GM23338 (cell line): Measurements from ENCODE around the gene ATP2A3. TPM values are rescaled to one million over a fixed set of nuclear protein-coding genes. Genes with fewer than 3 reads are reported as not detected.

Source experiments
- ATAC-seq: fragments of 200-7000 bp; cut with Tn5 transposase; 3 replicates; pipeline ENCODE4 v1.9.1; 2020
- DNase-seq: peaks from one replicate; pipeline ENCODE4 v3.0.0-alpha.2; 2015; ENCODE audit warnings: low spot score
- H2AFZ ChIP-seq: fragments of 200-600 bp; sonication (generic); 2 replicates; pipeline ENCODE4 v1.8.0; 2016; ENCODE audit warnings: antibody characterized with exemption, mild to moderate bottlenecking, moderate library complexity
- H3F3A ChIP-seq: fragments of 200-600 bp; sonication (generic); replicated peaks from 2 replicates; pipeline ENCODE4 v1.8.0; 2017; ENCODE audit warnings: antibody characterized with exemption, mixed run types, low read depth
- H3K27ac ChIP-seq: fragments of 200-600 bp; sonication (generic); 2 replicates; pipeline ENCODE4 v1.6.1; 2016; ENCODE audit warnings: low read depth
- H3K27me3 ChIP-seq: fragments of 200-600 bp; sonication (generic); 2 replicates; pipeline ENCODE4 v1.8.0; 2016; ENCODE audit warnings: mild to moderate bottlenecking, mixed run types, moderate library complexity; ENCODE audit not compliant: insufficient read depth
- H3K36me3 ChIP-seq: fragments of 200-600 bp; sonication (generic); 2 replicates; pipeline ENCODE4 v1.8.0; 2016; ENCODE audit warnings: mild to moderate bottlenecking; ENCODE audit not compliant: insufficient read depth
- H3K4me1 ChIP-seq: fragments of 200-600 bp; sonication (generic); 2 replicates; pipeline ENCODE4 v1.8.0; 2016; ENCODE audit warnings: mild to moderate bottlenecking, moderate library complexity; ENCODE audit not compliant: insufficient read depth
- H3K4me2 ChIP-seq: fragments of 200-600 bp; sonication (generic); 2 replicates; pipeline ENCODE4 v1.7.1; 2017; ENCODE audit warnings: mixed run types
- H3K4me3 ChIP-seq: fragments of 200-600 bp; sonication (generic); 2 replicates; pipeline ENCODE4 v1.6.1; 2016; ENCODE audit warnings: mixed run types
- H3K79me2 ChIP-seq: fragments of 200-600 bp; sonication (generic); replicated peaks from 2 replicates; pipeline ENCODE4 v1.8.0; 2017; ENCODE audit warnings: mild to moderate bottlenecking; ENCODE audit not compliant: insufficient read depth
- H3K9me2 ChIP-seq: fragments of 200-600 bp; sonication (generic); 2 replicates; pipeline ENCODE4 v1.8.0; 2017; ENCODE audit not compliant: insufficient read depth
- H4K20me1 ChIP-seq: fragments of 200-600 bp; sonication (generic); replicated peaks from 2 replicates; pipeline ENCODE4 v1.8.0; 2017; ENCODE audit warnings: mild to moderate bottlenecking; ENCODE audit not compliant: insufficient read depth
- H3K27ac Mint-ChIP-seq: 2 replicates; pipeline ENCODE4 v1.8.0; 2020; ENCODE audit warnings: inconsistent platforms, mild to moderate bottlenecking, moderate library complexity, mixed read lengths
- H3K27me3 Mint-ChIP-seq: 3 replicates; pipeline ENCODE4 v1.8.0; 2022; ENCODE audit warnings: low read depth, mild to moderate bottlenecking, moderate library complexity, mixed read lengths, inconsistent platforms; ENCODE audit not compliant: insufficient read depth, poor library complexity
- H3K36me3 Mint-ChIP-seq: 3 replicates; pipeline ENCODE4 v1.8.0; 2021; ENCODE audit warnings: low read depth, mild to moderate bottlenecking, inconsistent platforms, moderate library complexity, mixed read lengths
- H3K4me1 Mint-ChIP-seq: 3 replicates; pipeline ENCODE4 v1.8.0; 2020; ENCODE audit warnings: mild to moderate bottlenecking, inconsistent platforms, mixed read lengths
- H3K4me3 Mint-ChIP-seq: 3 replicates; pipeline ENCODE4 v1.8.0; 2021; ENCODE audit warnings: moderate library complexity, mild to moderate bottlenecking, inconsistent platforms, mixed read lengths
- H3K9me3 Mint-ChIP-seq: 3 replicates; pipeline ENCODE4 v1.8.0; 2020; ENCODE audit warnings: moderate library complexity, mild to moderate bottlenecking, inconsistent platforms, mixed read lengths
- CREB1 ChIP-seq: fragments of 250-450 bp; sonication (Bioruptor Pico); IDR thresholded peaks from 2 replicates; pipeline ENCODE4 v1.5.0; 2020; ENCODE audit warnings: low read depth, mild to moderate bottlenecking, moderate library complexity
- ETS1 ChIP-seq: IDR thresholded peaks from 2 replicates; pipeline ENCODE4 v1.6.1; 2016; ENCODE audit warnings: antibody characterized with exemption
- EZH2 ChIP-seq: fragments of 200-600 bp; sonication (generic); IDR thresholded peaks from one replicate; pipeline ENCODE4 v1.8.0; 2017; ENCODE audit warnings: antibody characterized with exemption, mild to moderate bottlenecking, low read depth; ENCODE audit not compliant: unreplicated experiment
- EZH2phosphoT487 ChIP-seq: fragments of 200-600 bp; sonication (generic); IDR thresholded peaks from one replicate; pipeline ENCODE4 v1.8.1; 2018; ENCODE audit warnings: antibody characterized with exemption; ENCODE audit not compliant: unreplicated experiment
- JUNB ChIP-seq: IDR thresholded peaks from one replicate; pipeline ENCODE4 v1.6.1; 2016; ENCODE audit warnings: antibody characterized with exemption; ENCODE audit not compliant: unreplicated experiment
- NANOG ChIP-seq: IDR thresholded peaks from 2 replicates; pipeline ENCODE4 v1.6.1; 2016; ENCODE audit warnings: antibody characterized with exemption, borderline replicate concordance
- POLR2AphosphoS5 ChIP-seq: IDR thresholded peaks from 2 replicates; pipeline ENCODE4 v1.6.1; 2016; ENCODE audit warnings: antibody characterized with exemption, low read depth
- REST ChIP-seq: IDR thresholded peaks from one replicate; pipeline ENCODE4 v1.6.1; 2018; ENCODE audit warnings: antibody characterized with exemption; ENCODE audit not compliant: unreplicated experiment
- STAT1 ChIP-seq: IDR thresholded peaks from one replicate; pipeline ENCODE4 v1.6.1; 2016; ENCODE audit warnings: antibody characterized with exemption; ENCODE audit not compliant: unreplicated experiment
- ZNF114 ChIP-seq: fragments of 250-450 bp; sonication (Bioruptor Pico); IDR thresholded peaks from 2 replicates; pipeline ENCODE4 v1.5.0; 2020; ENCODE audit warnings: mild to moderate bottlenecking, moderate library complexity
- ZNF331 ChIP-seq: fragments of 250-450 bp; sonication (Bioruptor Pico); IDR thresholded peaks from 2 replicates; pipeline ENCODE4 v1.5.0; 2020; ENCODE audit warnings: low read depth, mild to moderate bottlenecking, moderate library complexity
- polyA plus RNA-seq: library from polyadenylated mRNA; unstranded; fragments of >200 nt; fragmentation: Nextera tagmentation; extraction: Ambion mirVana; gene quantifications from 2 replicates; pipeline ENCODE4 v1.2.1, GENCODE V29; 2016
- total RNA-seq: library from RNA; depleted of rRNA; stranded (reverse); fragments of >200 nt; shearing (Covaris generic); gene quantifications from 2 replicates; pipeline ENCODE4 v1.2.3, GENCODE V29; 2014
- TF ChIP-seq, protein P1 (sequence below), 2 experiments: fragments of 200-600 bp in 1 of 2; sonication (generic) in 1 of 2; conservative IDR thresholded peaks; 2 replicates each; pipeline versions ENCODE4 v1.5.1 to v1.6.1; 2016 to 2017; ENCODE audit warnings: antibody characterized with exemption in 2 of 2, low read depth in 2 of 2, mild to moderate bottlenecking in 2 of 2, moderate library complexity in 1 of 2

The ATP2A3 gene
- total and polyA plus RNA-seq, 2 experiments from 2014 or later: 9.6 to 35.2 TPM

DNA sequence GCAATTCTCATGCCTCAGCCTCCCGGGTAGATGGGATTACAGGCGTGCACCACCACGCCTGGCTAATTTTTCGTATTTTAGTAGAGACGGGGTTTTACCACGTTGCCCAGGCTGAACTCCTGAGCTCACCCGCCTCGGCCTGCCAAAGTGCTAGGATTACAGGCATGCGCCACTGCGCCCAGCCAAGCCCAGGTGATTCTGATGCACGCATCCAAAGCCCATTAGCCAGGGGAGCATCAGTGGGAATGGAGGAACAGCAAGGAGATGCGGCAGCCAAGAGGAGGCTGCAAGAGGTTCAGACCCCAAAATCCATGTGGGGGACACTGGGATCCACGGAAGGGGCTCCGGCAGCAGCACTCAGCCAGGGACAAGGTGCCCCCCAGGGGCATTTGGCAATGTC is 12.1 kb downstream of the ATP2A3 start:
- Histone ChIP-seq H4K20me1 (0 out of 2 replicates have a peak, but pooled peaks cover 3% of the 10 kb centered on the region), H3K4me1 (peaks cover 18% of the 10 kb centered on the region), H3K4me2 (no peak overlapping the region), H3K36me3 (no peaks in the 10 kb centered on the region), H3K9me2 (no peaks in the 10 kb centered on the region), H3K27me3 (no peaks in the 10 kb centered on the region), H3K27ac (no peak overlapping the region), H3F3A (peaks cover 9% of the 10 kb centered on the region; the same call in 1 of the 2 replicates), H3K79me2 (no peaks in the 10 kb centered on the region), H3K4me3 (no peak overlapping the region), H2AFZ (no peak overlapping the region)
- no peak overlapping the region for H3K27ac Mint-ChIP-seq
- DNase-seq: no peak
- H3K27me3 Mint-ChIP-seq: peaks cover 19% of the 10 kb centered on the region
- no peak overlapping the region for H3K4me3 Mint-ChIP-seq
- no peaks in the 10 kb centered on the region; the same call in 2 of the 3 replicates for H3K36me3 Mint-ChIP-seq
- TF ChIP-seq EZH2 (no peak), POLR2AphosphoS5 (no peak), EZH2phosphoT487 (no peak), JUNB (no peak), ZNF114 (CRISPR knock-in tag) (no peak), ETS1 (no peak), CREB1 (CRISPR knock-in tag) (no peak), ZNF331 (no peak), REST (no peak)
- TF ChIP-seq, protein P1, sequence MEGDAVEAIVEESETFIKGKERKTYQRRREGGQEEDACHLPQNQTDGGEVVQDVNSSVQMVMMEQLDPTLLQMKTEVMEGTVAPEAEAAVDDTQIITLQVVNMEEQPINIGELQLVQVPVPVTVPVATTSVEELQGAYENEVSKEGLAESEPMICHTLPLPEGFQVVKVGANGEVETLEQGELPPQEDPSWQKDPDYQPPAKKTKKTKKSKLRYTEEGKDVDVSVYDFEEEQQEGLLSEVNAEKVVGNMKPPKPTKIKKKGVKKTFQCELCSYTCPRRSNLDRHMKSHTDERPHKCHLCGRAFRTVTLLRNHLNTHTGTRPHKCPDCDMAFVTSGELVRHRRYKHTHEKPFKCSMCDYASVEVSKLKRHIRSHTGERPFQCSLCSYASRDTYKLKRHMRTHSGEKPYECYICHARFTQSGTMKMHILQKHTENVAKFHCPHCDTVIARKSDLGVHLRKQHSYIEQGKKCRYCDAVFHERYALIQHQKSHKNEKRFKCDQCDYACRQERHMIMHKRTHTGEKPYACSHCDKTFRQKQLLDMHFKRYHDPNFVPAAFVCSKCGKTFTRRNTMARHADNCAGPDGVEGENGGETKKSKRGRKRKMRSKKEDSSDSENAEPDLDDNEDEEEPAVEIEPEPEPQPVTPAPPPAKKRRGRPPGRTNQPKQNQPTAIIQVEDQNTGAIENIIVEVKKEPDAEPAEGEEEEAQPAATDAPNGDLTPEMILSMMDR (conservative IDR thresholded peaks at IDR 0.05; ENCODE audit: low read depth in 2 of 2): no peak
- peaks cover 25% of the 10 kb centered on the region for H3K4me1 Mint-ChIP-seq
- ATAC-seq: no peak
- no peaks in the 10 kb centered on the region for H3K9me3 Mint-ChIP-seq

GRCh38 chr17:3951420-3951819 is 12.8 kb downstream of the ATP2A3 start:
- no peaks in the 10 kb centered on the region for H3K36me3 ChIP-seq
- Mint-ChIP-seq H3K4me1 (peaks cover 18% of the 10 kb centered on the region), H3K36me3 (no peaks in the 10 kb centered on the region; the same call in 2 of the 3 replicates), H3K9me3 (no peaks in the 10 kb centered on the region), H3K27ac (no peak overlapping the region), H3K27me3 (peaks cover 15% of the 10 kb centered on the region), H3K4me3 (no peak overlapping the region)
- no peak overlapping the region for H3K4me2 ChIP-seq
- H3K79me2 ChIP-seq: no peaks in the 10 kb centered on the region
- no peaks in the 10 kb centered on the region for H3K27me3 ChIP-seq
- no peak overlapping the region for H3K4me3 ChIP-seq
- no peak overlapping the region for H3K27ac ChIP-seq
- H4K20me1 ChIP-seq: no peaks in the 10 kb centered on the region
- H3K4me1 ChIP-seq: peaks cover 12% of the 10 kb centered on the region
- no peak overlapping the region for H2AFZ ChIP-seq
- DNase-seq: no peak
- H3F3A ChIP-seq: peaks cover 2% of the 10 kb centered on the region; the same call in 1 of the 2 replicates
- no peaks in the 10 kb centered on the region for H3K9me2 ChIP-seq
- no peak for ATAC-seq
- TF ChIP-seq ZNF331: no peak
- no peak for TF ChIP-seq POLR2AphosphoS5
- TF ChIP-seq EZH2: no peak
- no peak for TF ChIP-seq NANOG
- TF ChIP-seq ETS1: no peak
- TF ChIP-seq STAT1: no peak
- TF ChIP-seq JUNB: no peak
- TF ChIP-seq EZH2phosphoT487: no peak
- TF ChIP-seq REST: no peak
- no peak for TF ChIP-seq CREB1 (CRISPR knock-in tag)
